Thyroid gland (tissue), 4 donors: ENCODE results near the gene NCAPD2.

Experiments used
- CTCF ChIP-seq, 6 experiments: fragments of 200-600 bp in 3 of 6; fragments of 450-650 bp in 3 of 6; sonication (generic) in 3 of 6; IDR thresholded peaks; one replicate each; pipeline ENCODE4 v1.5.1; 2016 to 2019; ENCODE audit warnings: antibody characterized with exemption in 6 of 6, mild to moderate bottlenecking in 2 of 6, inconsistent platforms in 1 of 6, moderate library complexity in 1 of 6
- POLR2A ChIP-seq, 2 donors: fragments of 450-650 bp; IDR thresholded peaks; one replicate each; pipeline ENCODE4 v1.6.1; 2017; ENCODE audit warnings: antibody characterized with exemption in 2 of 2, mild to moderate bottlenecking in 2 of 2, moderate library complexity in 1 of 2

- TF ChIP-seq CTCF (IDR thresholded peaks at IDR 0.05) = no peak
- TF ChIP-seq POLR2A (IDR thresholded peaks at IDR 0.05) = no peak
These were observed 21.9 kb upstream of the NCAPD2 start for GRCh38 chr12:6471989-6472360.
